Lung (tissue), 12 donors: Measurements from ENCODE around the gene STRA6. TPM values are rescaled to one million over a fixed set of nuclear protein-coding genes. Genes with fewer than 3 reads are reported as not detected.
A peak's percentile ranks its signal among the peaks of the same experiment; 100 is the strongest.

Experiments
- ATAC-seq: fragments of 200-7000 bp; cut with Tn5 transposase; one replicate; pipeline ENCODE4 v1.9.1; 2020; ENCODE audit warnings: moderate number of reproducible peaks; ENCODE audit not compliant: insufficient read depth, low FRiP score
- DNase-seq, 3 donors: peaks; one replicate each; pipeline ENCODE4 v3.0.0-alpha.2; 2013 to 2017
- H3K27ac ChIP-seq, 2 donors: one replicate each; pipeline ENCODE4 v1.5.1; 2013; ENCODE audit warnings: mild to moderate bottlenecking in 2 of 2, moderate library complexity in 2 of 2, control low read depth in 1 of 2, inconsistent platforms in 1 of 2, low read depth in 1 of 2, low read length in 1 of 2
- H3K27me3 ChIP-seq, 3 donors: one replicate each; pipeline ENCODE4 v1.5.1; 2013; ENCODE audit warnings: low read length in 2 of 3; ENCODE audit not compliant: control insufficient read depth in 3 of 3, insufficient read depth in 3 of 3
- H3K36me3 ChIP-seq, 4 donors: one replicate each; pipeline ENCODE4 v1.5.1; 2013; ENCODE audit warnings: low read length in 4 of 4, mild to moderate bottlenecking in 1 of 4, moderate library complexity in 1 of 4; ENCODE audit not compliant: control insufficient read depth in 4 of 4, insufficient read depth in 4 of 4
- H3K4me1 ChIP-seq, 5 donors: one replicate each; pipeline ENCODE4 v1.5.1; 2013; ENCODE audit warnings: low read length in 5 of 5, mild to moderate bottlenecking in 2 of 5, moderate library complexity in 1 of 5; ENCODE audit not compliant: control insufficient read depth in 5 of 5, insufficient read depth in 5 of 5
- H3K4me3 ChIP-seq: one replicate; pipeline ENCODE4 v1.5.1; 2013; ENCODE audit warnings: mild to moderate bottlenecking, control low read depth, moderate library complexity
- H3K9ac ChIP-seq, 2 donors: one replicate each; pipeline ENCODE4 v1.5.1; 2013; ENCODE audit warnings: low read length in 2 of 2, control low read depth in 1 of 2; ENCODE audit not compliant: insufficient read depth in 1 of 2
- H3K9me3 ChIP-seq, 4 donors: one replicate each; pipeline ENCODE4 v1.5.1; 2013; ENCODE audit warnings: low read length in 3 of 4, mild to moderate bottlenecking in 1 of 4, moderate library complexity in 1 of 4; ENCODE audit not compliant: control insufficient read depth in 4 of 4, insufficient read depth in 3 of 4
- CTCF ChIP-seq: IDR thresholded peaks from 2 replicates; pipeline ENCODE4 v1.5.1; 2012; ENCODE audit warnings: mild to moderate bottlenecking; ENCODE audit errors: control extremely low read depth, extremely low read depth
- WGBS, 2 donors: extraction: QIAGEN DNeasy Blood & Tissue Kit; methylation state at CpG; one replicate each; pipeline ENCODE4 v1.1.7; 2013; 5-methylcytosine and 5-hydroxymethylcytosine counted together
- polyA plus RNA-seq, 2 donors: library from polyadenylated mRNA; stranded (reverse); fragments of 200-250 nt; gene quantifications; one replicate each; pipeline ENCODE4 v1.2.1, GENCODE V29; 2013
- total RNA-seq, 2 donors: library from RNA; depleted of rRNA in 1 of 2; stranded (reverse); fragments of >200 nt in 1 of 2; gene quantifications; one replicate each; pipeline ENCODE4 v1.2.1, GENCODE V29; 2014 to 2021
- donor health status: control.
- donor health status: control.
- donor health status: Bipolar disorder and iron deficiency.
- donor health status: healthy.
- donor health status: DM: yes; HTN: yes; CAD: no.

Gene STRA6
- total and polyA plus RNA-seq, 4 donors: 0.40 to 2.6 (median 0.78) TPM

GRCh38 chr15:74158855-74159650 lies 43.5 kb downstream of the STRA6 start:
- no peaks in the 10 kb centered on the region for H3K36me3 ChIP-seq
- no peak for ATAC-seq
- H3K9me3 ChIP-seq: no peaks in the 10 kb centered on the region
- no peak overlapping the region for H3K9ac ChIP-seq
- no peak overlapping the region for H3K27ac ChIP-seq
- peaks cover 3 to 29% (median 11%) of the 10 kb centered on the region in 5 donors for H3K4me1 ChIP-seq
- no peaks in the 10 kb centered on the region for H3K27me3 ChIP-seq
- H3K4me3 ChIP-seq: no peak overlapping the region
- no peak for TF ChIP-seq CTCF
- no peak for DNase-seq
- 72 to 81% methylated on average over 5 of the region's 5 CpGs for WGBS, 2 donors

DNA sequence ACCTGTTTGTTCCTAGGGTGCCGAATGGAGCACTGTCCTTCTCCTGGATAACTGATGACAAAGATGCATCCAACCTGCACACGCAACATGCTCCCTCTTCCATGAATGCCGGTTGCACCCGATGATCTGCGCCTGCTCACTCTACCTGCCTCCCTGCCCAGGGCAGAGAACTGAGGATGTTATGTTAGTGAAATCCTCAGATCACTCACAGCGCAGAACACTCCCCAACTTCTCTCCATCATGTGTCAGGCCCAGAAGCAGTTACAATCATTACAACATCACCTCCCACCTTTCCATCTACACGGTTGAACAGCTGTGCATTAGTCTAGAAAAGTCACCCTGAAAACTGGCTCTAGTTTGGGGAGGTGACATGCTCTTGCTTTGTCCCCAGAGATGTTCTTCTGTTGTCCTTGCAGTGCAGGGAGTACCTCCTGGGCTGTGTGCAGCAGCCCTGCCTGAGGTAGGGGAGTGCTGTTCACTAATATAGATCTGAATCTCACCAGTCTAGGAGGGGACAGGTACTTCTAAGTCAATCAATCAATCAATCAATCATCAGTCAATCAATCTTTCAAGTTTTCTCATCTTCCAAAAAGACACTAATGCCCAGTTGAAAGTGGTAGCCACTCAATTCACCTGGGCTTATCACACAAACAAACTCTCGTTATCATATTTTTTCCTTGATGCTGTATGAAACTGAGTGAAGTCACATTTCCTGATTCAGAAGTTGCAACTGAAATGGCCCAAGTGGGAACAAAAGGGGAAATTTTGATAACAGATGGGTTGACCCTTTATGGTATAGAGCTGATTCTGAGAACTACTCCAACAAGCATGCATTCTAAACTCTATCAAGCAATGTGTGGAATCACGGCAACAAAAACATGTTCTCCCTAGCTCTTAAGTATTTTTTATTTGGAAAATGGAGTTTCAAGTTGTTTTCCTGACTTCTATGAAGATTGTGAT lies 44.4 kb downstream of the STRA6 start:
- H3K27me3 ChIP-seq: no peaks in the 10 kb centered on the region
- H3K9me3 ChIP-seq: no peaks in the 10 kb centered on the region
- no peak overlapping the region for H3K27ac ChIP-seq
- 90 to 95% methylated on average over 9 of the region's 9 CpGs for WGBS, 2 donors
- H3K4me1 ChIP-seq: peaks cover 3 to 29% (median 11%) of the 10 kb centered on the region in 5 donors
- H3K4me3 ChIP-seq: no peak overlapping the region
- ATAC-seq (no peak), DNase-seq (no peak)
- no peaks in the 10 kb centered on the region for H3K36me3 ChIP-seq
- TF ChIP-seq CTCF: no peak
- no peak overlapping the region for H3K9ac ChIP-seq

GRCh38 chr15:74156678-74157411 lies 45.7 kb downstream of the STRA6 start:
- H3K27me3 ChIP-seq: no peaks in the 10 kb centered on the region
- peak overlapping the region in 1 of 2 donors; percentile 0 for H3K27ac ChIP-seq
- ATAC-seq (no peak), DNase-seq (peak; percentile 83 to 93 (median 89))
- H3K4me1 ChIP-seq: peaks cover 3 to 29% (median 11%) of the 10 kb centered on the region in 5 donors
- no peaks in the 10 kb centered on the region for H3K36me3 ChIP-seq
- no peaks in the 10 kb centered on the region for H3K9me3 ChIP-seq
- no peak for TF ChIP-seq CTCF
- peak overlapping the region in 1 of 2 donors; percentile 27 for H3K9ac ChIP-seq
- no peak overlapping the region for H3K4me3 ChIP-seq
- WGBS, 2 donors: 12% methylated on average over 7 of the region's 7 CpGs
